ENCODE results near the gene SCN2B. TPM values are rescaled to one million over a fixed set of nuclear protein-coding genes. Genes with fewer than 3 reads are reported as not detected.

Gene SCN2B
- total and polyA plus RNA-seq, 10 of the 15 experiments (the other 5 are each of a cell fraction or from before 2014, with no cell fraction given): 0.01 TPM; not detected in 9

- intact Hi-C loops (cut with micrococcal nuclease; ENCODE audit: unreplicated experiment): no loop called here
- Histone ChIP-seq H3K9ac (ENCODE audit: control insufficient read depth, insufficient read depth, low read length) (no peak overlapping the region), H3K4me3 (peak overlapping the region; percentile 49; the same call in 1 of the 2 replicates), H4K20me1 (ENCODE audit: control insufficient read depth, insufficient read depth) (no peaks in the 10 kb centered on the region), H3K27ac (ENCODE audit: control insufficient read depth, insufficient read depth) (peak overlapping the region; percentile 43), H2AFZ (ENCODE audit: control insufficient read depth, low read depth, low read length) (no peak overlapping the region), H3K27me3 (replicated peaks in 1 of 2; ENCODE audit: control insufficient read depth in 2 of 2, insufficient read depth in 2 of 2, low read length in 1 of 2) (no peaks in the 10 kb centered on the region), H3K9me3 (replicated peaks; ENCODE audit: control insufficient read depth, insufficient read depth, low read length) (no peaks in the 10 kb centered on the region), H3K4me2 (ENCODE audit: control insufficient read depth, insufficient read depth) (peak overlapping the region; percentile 84), H3K36me3 (ENCODE audit: control insufficient read depth in 2 of 2, insufficient read depth in 2 of 2, low read length in 1 of 2) (no peaks in the 10 kb centered on the region), H3K4me1 (ENCODE audit: control insufficient read depth, insufficient read depth, low read length) (peaks cover 36% of the 10 kb centered on the region), H3K79me2 (ENCODE audit: control insufficient read depth, insufficient read depth, low read length) (no peaks in the 10 kb centered on the region)
- SMC1A ChIA-PET (ENCODE audit: uncharacterized antibody, unreplicated experiment): interaction anchor here (0.5 to 5.8 kb wide), 20 partner anchors 11 to 762 kb away, joined by 3 to 80 read pairs (median 6); partner anchors contain the start of genes CD3E, JAML, MPZL2 and MPZL3
- CTCF ChIA-PET: interaction anchor here (0.9 to 6.9 kb wide), 18 partner anchors 11 to 268 kb away, joined by 3 to 62 read pairs (median 4); partner anchors contain the start of genes JAML, MPZL2 and MPZL3
- POLR2A ChIA-PET: interaction anchor here (0.5 to 3.7 kb wide), 13 partner anchors 8 to 164 kb away, joined by 3 to 17 read pairs (median 4); partner anchors contain the start of genes JAML and MPZL3
- in situ Hi-C loops (cut with MboI): no loop called here
- no TSS peak for BruUV-seq (replicated peaks)
- WGBS (ENCODE audit: insufficient coverage, insufficient replicate concordance, low lambda C conversion rate, missing lambda C conversion rate): under 1% methylated on average over 6 of the region's 6 CpGs
- FAIRE-seq (peak; percentile 56), DNase-seq (ENCODE audit: low read depth, low spot score) (no peak), ATAC-seq (peak; percentile 44)
- RAD21 ChIA-PET (ENCODE audit: unreplicated experiment): interaction anchor here (0.9 to 4.2 kb wide), 16 partner anchors 8 to 397 kb away, joined by 3 to 43 read pairs (median 5); partner anchors contain the start of genes JAML and MPZL3
- TF ChIP-seq RUNX3 (IDR thresholded peaks at IDR 0.05; ENCODE audit: low read length) (peak; percentile 99), CBX3 (IDR thresholded peaks at IDR 0.05; ENCODE audit: borderline replicate concordance, low read depth) (no peak), GATAD2B (conservative IDR thresholded peaks at IDR 0.05; ENCODE audit: low read depth) (peak; percentile 88), STAT3 (IDR thresholded peaks at IDR 0.05; ENCODE audit: low read depth, low read length) (no peak), PAX8 (IDR thresholded peaks at IDR 0.05) (no peak), HDGF (IDR thresholded peaks at IDR 0.05) (no peak), SMARCA5 (IDR thresholded peaks at IDR 0.05) (no peak; the same call in 1 of the 2 replicates), CHD4 (IDR thresholded peaks at IDR 0.05) (no peak), CHD1 (IDR thresholded peaks at IDR 0.05; ENCODE audit: low read depth, low read length) (no peak), NRF1 (conservative IDR thresholded peaks at IDR 0.05; ENCODE audit: low read depth, low read length) (no peak), NKRF (conservative IDR thresholded peaks at IDR 0.05) (no peak), LARP7 (IDR thresholded peaks at IDR 0.05) (no peak), PAX5 (IDR thresholded peaks at IDR 0.05; ENCODE audit: borderline replicate concordance, low read depth, low read length) (peak; percentile 57; the same call in 1 of the 2 replicates), JUNB (IDR thresholded peaks at IDR 0.05) (no peak; the same call in none of the 2 replicates), SIN3A (IDR thresholded peaks at IDR 0.05; ENCODE audit: low read depth, low read length) (no peak), EP300 (IDR thresholded peaks at IDR 0.05; ENCODE audit: borderline replicate concordance in 1 of 2, control insufficient read depth in 1 of 2, low read depth in 2 of 2, low read length in 2 of 2) (peak; percentile 84 to 94; a peak in 3 of 4 replicates)
- TF ChIP-seq, protein P1, sequence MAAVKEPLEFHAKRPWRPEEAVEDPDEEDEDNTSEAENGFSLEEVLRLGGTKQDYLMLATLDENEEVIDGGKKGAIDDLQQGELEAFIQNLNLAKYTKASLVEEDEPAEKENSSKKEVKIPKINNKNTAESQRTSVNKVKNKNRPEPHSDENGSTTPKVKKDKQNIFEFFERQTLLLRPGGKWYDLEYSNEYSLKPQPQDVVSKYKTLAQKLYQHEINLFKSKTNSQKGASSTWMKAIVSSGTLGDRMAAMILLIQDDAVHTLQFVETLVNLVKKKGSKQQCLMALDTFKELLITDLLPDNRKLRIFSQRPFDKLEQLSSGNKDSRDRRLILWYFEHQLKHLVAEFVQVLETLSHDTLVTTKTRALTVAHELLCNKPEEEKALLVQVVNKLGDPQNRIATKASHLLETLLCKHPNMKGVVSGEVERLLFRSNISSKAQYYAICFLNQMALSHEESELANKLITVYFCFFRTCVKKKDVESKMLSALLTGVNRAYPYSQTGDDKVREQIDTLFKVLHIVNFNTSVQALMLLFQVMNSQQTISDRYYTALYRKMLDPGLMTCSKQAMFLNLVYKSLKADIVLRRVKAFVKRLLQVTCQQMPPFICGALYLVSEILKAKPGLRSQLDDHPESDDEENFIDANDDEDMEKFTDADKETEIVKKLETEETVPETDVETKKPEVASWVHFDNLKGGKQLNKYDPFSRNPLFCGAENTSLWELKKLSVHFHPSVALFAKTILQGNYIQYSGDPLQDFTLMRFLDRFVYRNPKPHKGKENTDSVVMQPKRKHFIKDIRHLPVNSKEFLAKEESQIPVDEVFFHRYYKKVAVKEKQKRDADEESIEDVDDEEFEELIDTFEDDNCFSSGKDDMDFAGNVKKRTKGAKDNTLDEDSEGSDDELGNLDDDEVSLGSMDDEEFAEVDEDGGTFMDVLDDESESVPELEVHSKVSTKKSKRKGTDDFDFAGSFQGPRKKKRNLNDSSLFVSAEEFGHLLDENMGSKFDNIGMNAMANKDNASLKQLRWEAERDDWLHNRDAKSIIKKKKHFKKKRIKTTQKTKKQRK (IDR thresholded peaks at IDR 0.05; ENCODE audit: low read depth, low read length): no peak
These were observed 37.9 kb upstream of the SCN2B start for GRCh38 chr11:118214210-118214914.
